AG20443 (cell line): ENCODE data around the gene DNAJC7.

Experiments used
- DNase-seq: peaks from one replicate; pipeline ENCODE4 v3.0.0; 2012; ENCODE audit warnings: low spot score, mixed read lengths

Gene DNAJC7

GRCh38 chr17:41975099-41976083 lies 41.8 kb downstream of the DNAJC7 start:
- DNase-seq = peak; percentile 78

DNA sequence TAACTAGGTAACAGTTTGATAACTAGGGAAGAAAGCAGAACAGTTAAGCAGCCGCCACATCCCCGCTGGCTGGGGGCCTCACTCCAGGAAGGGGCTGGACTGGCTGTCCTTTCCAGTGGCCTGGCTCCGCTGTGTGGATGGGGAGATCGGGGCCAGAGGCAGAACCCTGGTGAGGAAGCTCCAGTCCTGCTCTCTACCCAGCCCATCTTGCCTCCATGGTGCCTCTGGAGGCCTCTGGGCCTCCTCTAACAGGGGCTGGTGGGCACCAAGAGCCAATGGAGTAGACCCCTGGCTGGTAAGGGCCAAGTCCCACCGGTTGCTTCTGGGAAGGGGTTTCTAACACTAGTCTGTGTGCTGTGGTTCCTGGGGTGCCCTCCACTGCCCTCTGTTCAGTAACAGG lies 42.6 kb downstream of the DNAJC7 start:
- DNase-seq = no peak

DNA sequence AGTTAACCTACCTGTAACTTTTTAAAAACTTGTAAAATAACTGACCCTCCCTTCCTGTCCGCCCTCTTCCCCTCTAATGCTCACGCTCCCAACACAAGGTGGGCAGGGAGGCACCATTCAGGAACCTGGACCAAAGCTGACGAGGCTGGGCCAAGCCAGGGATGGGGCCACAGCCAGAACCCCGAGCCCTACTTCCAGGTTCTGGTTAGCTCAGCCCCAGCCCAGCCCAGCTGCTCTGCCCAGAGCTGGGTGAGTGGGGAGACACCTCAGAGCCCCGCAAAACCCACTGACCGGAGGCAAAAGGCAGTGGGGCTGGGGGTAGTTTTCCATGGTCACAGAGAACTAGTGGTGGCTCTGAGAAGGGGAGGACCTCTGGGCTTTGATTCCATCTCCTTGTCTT lies 43.2 kb downstream of the DNAJC7 start:
- no peak for DNase-seq

- no peak for DNase-seq
These were observed 43.8 kb downstream of the DNAJC7 start for GRCh38 chr17:41973408-41973811.

GRCh38 chr17:41972571-41973407 lies 44.5 kb downstream of the DNAJC7 start:
- no peak for DNase-seq

DNA sequence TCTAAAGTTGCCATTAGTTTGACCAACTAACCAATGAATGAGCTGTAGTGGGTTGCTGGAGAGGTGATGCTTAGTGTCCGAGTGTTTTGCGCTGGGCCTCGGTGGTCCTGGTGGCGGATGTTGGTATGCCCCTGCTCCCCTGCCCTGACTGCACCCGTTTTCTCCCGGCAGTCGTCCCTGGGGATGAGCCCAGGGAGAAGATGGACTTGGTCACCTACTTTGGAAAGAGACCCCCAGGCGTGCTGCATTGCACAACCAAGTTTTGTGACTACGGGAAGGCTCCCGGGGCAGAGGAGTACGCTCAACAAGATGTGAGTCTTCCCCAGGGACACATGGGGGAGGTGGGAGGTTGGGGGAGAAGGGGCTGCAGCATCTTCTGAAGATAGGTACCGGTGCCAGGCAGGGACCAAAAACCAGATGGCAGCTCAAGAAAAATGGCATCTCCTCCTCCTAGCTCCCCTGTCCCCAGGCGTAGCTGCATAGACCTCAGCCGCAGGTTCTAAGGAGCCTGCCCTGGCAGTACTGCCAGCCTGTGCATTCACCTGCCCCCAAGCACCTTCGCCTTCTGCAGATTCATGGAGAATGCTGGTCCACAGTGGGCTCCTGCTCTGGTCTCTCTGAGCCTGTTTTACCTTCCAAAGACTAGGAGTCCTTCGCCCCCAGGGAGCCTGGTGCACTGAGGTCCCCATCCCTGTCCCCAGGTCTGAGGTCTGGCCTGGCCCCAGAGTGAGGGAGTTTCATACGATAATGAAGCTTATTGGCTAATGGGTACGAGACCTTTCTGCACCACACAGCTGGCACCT lies 45.3 kb downstream of the DNAJC7 start:
- DNase-seq = no peak

- DNase-seq = no peak
These were observed 46.3 kb downstream of the DNAJC7 start for GRCh38 chr17:41970901-41971331.

DNA sequence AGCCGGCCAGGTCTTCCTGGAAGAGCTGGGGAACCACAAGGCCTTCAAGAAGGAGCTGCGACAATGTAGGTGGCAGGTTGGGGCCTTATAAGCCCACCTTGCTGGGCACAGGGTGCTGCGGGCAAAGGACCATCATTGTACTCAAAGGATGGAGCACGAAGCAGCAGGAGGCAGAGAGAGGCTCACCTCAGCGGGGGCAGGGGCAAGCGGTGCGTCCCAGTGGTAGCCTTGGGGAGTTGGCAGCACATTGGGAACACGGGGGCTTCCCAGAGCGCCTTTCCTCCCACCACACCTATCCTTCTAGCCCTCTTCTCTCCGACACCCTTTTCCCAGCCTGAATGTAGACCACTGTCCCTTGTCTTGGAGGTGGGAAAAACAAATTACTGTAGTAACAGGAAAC lies 48.6 kb downstream of the DNAJC7 start:
- DNase-seq = no peak

DNA sequence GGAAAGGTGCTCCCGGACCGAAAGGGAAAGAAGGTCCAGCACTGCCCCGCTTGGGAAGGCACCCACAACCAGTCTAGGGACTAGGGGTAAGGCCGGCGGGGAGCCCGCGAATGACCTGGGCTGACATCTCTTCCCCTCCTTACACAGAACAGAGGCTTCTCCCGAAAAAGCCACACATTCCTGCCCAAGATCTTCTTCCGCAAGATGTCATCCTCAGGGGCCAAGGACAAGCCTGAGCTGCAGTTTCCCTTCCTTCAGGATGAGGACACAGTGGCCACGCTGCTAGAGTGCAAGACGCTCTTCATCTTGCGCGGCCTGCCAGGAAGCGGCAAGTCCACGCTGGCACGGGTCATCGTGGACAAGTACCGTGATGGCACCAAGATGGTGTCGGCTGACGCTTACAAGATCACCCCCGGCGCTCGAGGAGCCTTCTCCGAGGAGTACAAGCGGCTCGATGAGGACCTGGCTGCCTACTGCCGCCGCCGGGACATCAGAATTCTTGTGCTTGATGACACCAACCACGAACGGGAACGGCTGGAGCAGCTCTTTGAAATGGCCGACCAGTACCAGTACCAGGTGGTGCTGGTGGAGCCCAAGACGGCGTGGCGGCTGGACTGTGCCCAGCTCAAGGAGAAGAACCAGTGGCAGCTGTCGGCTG lies 49.2 kb downstream of the DNAJC7 start:
- no peak for DNase-seq

DNA sequence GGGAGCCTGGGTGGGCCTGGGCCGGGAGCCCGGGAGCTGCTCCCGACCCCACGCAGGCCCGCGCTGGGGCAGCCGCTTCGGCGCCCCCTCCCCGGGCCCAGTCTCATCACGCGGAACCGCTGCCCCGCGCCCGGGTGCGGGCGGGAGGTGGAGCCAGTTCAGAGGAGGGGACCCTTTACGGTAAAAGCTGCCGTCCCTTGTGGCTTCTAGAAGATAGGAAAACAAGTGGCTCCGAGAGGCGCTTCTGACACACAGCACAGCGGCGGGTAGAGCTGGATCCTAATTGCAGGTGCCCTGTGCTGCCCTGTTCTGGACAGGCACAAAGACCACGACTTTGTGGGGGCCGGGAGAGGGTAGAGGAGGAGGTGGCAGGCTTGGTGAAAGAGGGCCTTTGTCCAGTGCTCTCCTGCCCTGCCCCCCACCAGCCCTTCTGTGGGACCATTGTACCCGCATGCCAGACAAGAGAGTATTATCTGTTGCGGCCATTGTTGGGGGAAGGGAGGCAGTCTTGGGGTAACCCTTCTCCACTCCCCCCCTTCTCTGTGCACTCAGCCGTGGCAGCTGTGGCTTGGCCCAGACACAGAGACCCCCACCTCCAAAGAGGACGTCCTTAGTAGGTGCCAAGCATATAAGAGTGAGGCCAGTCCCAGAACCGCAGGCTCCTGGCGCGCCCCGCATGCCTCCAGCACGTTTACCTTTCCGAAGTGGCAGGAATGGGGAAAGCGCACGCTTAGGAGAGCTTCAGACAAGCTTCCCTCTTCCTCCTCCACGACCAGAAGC lies 49.9 kb downstream of the DNAJC7 start:
- DNase-seq = no peak

- DNase-seq = peak; percentile 100
These were observed 50.6 kb downstream of the DNAJC7 start, which contains the start of gene CNP for GRCh38 chr17:41966463-41967140. Gene CNP (plus strand): TSS chr17:41966795. CDS start chr17:41966885, 90 bp downstream.

- peak; percentile 53 for DNase-seq
These were observed 51.4 kb downstream of the DNAJC7 start for GRCh38 chr17:41965694-41966462.

DNA sequence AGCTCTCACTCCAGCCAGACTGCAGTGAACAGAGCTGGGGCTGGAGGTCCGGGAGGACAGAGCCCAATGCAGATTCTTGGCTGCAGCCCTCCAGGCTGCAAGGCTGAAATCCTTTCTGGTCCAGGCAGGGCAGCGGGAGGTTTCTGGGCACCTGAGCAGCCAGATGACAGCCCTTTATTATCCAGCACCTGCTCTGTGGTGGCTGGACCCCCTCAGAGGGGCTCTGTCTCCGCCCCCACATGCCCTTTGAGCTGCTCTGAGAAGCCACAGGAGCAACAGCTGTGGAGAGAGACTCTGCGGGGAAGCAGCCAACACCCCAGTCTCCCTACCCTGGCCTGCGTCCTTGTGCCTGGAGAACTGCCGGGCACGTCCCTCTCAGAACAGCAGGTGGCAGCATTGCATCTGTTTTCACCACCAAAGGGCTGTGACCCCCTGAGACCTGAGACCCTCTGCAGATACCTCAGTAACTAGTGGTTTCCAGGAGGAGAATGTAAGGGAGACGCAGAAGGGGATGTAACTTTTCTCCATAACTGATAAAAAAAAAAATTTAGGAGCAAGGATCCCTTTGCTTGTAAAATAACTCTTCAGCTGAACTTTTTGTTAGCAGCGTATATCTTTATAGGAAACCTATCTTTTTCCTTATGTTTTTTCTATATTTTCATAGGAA lies 54.3 kb downstream of the DNAJC7 start:
- DNase-seq = peak; percentile 86

DNA sequence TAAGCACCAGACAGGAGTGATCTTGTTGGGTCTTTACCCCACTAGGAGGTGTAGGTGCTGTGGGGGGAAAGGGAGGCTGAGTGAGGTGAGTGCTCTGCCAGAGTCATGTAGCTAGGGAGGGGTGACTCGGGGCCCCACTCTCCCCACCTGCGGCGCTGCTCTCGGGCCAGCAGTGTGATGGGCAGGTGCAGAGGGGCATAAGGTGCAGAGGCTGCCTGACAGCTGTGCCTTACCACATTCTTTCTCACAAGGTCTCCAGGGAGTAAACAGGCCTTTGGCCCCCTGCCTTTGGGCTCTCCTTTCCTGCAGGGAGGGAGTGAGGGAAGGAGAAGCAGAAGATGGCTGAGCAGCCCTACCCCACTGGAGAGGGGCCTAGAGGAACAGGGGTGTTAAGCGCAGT lies 55.1 kb downstream of the DNAJC7 start:
- DNase-seq = no peak

GRCh38 chr17:41959336-41960095 lies 57.7 kb downstream of the DNAJC7 start:
- peak; percentile 64 for DNase-seq

DNA sequence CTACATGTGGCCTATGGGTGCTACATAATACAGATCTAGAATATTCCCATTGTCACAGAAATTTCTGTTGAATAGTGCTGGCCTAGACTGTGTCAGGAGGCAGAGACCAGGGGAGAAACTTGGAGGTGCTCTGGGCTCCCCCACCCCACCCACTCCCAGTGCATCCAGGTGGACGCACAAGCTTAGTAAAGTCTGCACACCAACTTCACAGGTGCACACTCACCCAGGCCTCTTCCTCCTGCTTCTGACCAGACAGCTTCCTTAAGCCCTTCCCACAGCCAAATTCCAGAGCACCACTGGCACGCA lies 58.3 kb downstream of the DNAJC7 start:
- DNase-seq = no peak

- no peak for DNase-seq
These were observed 59.3 kb downstream of the DNAJC7 start for GRCh38 chr17:41957869-41958439.
